Thyroid gland (tissue), 4 donors: ENCODE data around the gene ACOX3. TPM values are rescaled to one million over a fixed set of nuclear protein-coding genes. Genes with fewer than 3 reads are reported as not detected.
A peak's percentile ranks its signal among the peaks of the same experiment; 100 is the strongest.

ENCODE experiments used
- DNase-seq, 2 donors: peaks; one replicate each; pipeline ENCODE4 v3.0.0-alpha.2; 2019
- H3K27ac ChIP-seq, 3 donors: fragments of 200-600 bp; sonication (generic); 1 replicate in 2 of 3; 2 replicates in 1 of 3; pipeline ENCODE4 v1.5.1; 2016 to 2019; ENCODE audit warnings: mild to moderate bottlenecking in 1 of 3, moderate library complexity in 1 of 3
- H3K27me3 ChIP-seq: fragments of 200-600 bp; sonication (generic); one replicate; pipeline ENCODE4 v1.5.1; 2019
- H3K36me3 ChIP-seq, 2 donors: fragments of 200-600 bp; sonication (generic); one replicate each; pipeline ENCODE4 v1.5.1; 2016 to 2019
- H3K4me1 ChIP-seq, 2 donors: fragments of 200-600 bp; sonication (generic); one replicate each; pipeline ENCODE4 v1.5.1; 2017 to 2019
- H3K4me3 ChIP-seq, 3 donors: fragments of 200-600 bp; sonication (generic); replicated peaks in 1 of 3; 1 replicate in 2 of 3; 2 replicates in 1 of 3; pipeline ENCODE4 v1.5.1; 2016; ENCODE audit warnings: mild to moderate bottlenecking in 1 of 3
- H3K9me3 ChIP-seq: fragments of 200-600 bp; sonication (generic); one replicate; pipeline ENCODE4 v1.5.1; 2017
- POLR2A ChIP-seq, 2 donors: fragments of 450-650 bp; IDR thresholded peaks; one replicate each; pipeline ENCODE4 v1.6.1; 2017; ENCODE audit warnings: antibody characterized with exemption in 2 of 2, mild to moderate bottlenecking in 2 of 2, moderate library complexity in 1 of 2
- WGBS, 2 donors: methylation state at CpG; one replicate each; pipeline ENCODE4 v1.1.5; 2017; 5-methylcytosine and 5-hydroxymethylcytosine counted together
- intact Hi-C: fragments of 100-400 bp; cut with DNase I; formaldehyde crosslinking; loops from one replicate; pipeline ENCODE4 v1.15.1; 2023
- total RNA-seq, 4 donors: library from RNA; depleted of rRNA; stranded (reverse); fragments of >200 nt; gene quantifications; one replicate each; pipeline ENCODE4 v1.2.3, GENCODE V29; 2016
- TF ChIP-seq, protein P1 (sequence below), 6 experiments: fragments of 200-600 bp in 3 of 6; fragments of 450-650 bp in 3 of 6; sonication (generic) in 3 of 6; IDR thresholded peaks; one replicate each; pipeline ENCODE4 v1.5.1; 2016 to 2019; ENCODE audit warnings: antibody characterized with exemption in 6 of 6, mild to moderate bottlenecking in 2 of 6, inconsistent platforms in 1 of 6, moderate library complexity in 1 of 6

ACOX3 gene
- total RNA-seq, 4 donors from 2014 or later: 28.2 to 61.8 (median 47.7) TPM

- no peak for DNase-seq
- Histone ChIP-seq H3K27ac (no peak overlapping the region), H3K4me3 (no peak overlapping the region), H3K36me3 (peaks cover 27 to 41% of the 10 kb centered on the region in 2 donors), H3K4me1 (no peaks in the 10 kb centered on the region), H3K9me3 (no peaks in the 10 kb centered on the region), H3K27me3 (no peaks in the 10 kb centered on the region)
- intact Hi-C loops: no loop called here
- 89 to 95% methylated on average over 13 of the region's 13 CpGs for WGBS, 2 donors
- TF ChIP-seq POLR2A (IDR thresholded peaks at IDR 0.05): no peak
- TF ChIP-seq, protein P1, sequence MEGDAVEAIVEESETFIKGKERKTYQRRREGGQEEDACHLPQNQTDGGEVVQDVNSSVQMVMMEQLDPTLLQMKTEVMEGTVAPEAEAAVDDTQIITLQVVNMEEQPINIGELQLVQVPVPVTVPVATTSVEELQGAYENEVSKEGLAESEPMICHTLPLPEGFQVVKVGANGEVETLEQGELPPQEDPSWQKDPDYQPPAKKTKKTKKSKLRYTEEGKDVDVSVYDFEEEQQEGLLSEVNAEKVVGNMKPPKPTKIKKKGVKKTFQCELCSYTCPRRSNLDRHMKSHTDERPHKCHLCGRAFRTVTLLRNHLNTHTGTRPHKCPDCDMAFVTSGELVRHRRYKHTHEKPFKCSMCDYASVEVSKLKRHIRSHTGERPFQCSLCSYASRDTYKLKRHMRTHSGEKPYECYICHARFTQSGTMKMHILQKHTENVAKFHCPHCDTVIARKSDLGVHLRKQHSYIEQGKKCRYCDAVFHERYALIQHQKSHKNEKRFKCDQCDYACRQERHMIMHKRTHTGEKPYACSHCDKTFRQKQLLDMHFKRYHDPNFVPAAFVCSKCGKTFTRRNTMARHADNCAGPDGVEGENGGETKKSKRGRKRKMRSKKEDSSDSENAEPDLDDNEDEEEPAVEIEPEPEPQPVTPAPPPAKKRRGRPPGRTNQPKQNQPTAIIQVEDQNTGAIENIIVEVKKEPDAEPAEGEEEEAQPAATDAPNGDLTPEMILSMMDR (IDR thresholded peaks at IDR 0.05): no peak
These were observed 29.0 kb downstream of the ACOX3 start for GRCh38 chr4:8411351-8412180.

DNA sequence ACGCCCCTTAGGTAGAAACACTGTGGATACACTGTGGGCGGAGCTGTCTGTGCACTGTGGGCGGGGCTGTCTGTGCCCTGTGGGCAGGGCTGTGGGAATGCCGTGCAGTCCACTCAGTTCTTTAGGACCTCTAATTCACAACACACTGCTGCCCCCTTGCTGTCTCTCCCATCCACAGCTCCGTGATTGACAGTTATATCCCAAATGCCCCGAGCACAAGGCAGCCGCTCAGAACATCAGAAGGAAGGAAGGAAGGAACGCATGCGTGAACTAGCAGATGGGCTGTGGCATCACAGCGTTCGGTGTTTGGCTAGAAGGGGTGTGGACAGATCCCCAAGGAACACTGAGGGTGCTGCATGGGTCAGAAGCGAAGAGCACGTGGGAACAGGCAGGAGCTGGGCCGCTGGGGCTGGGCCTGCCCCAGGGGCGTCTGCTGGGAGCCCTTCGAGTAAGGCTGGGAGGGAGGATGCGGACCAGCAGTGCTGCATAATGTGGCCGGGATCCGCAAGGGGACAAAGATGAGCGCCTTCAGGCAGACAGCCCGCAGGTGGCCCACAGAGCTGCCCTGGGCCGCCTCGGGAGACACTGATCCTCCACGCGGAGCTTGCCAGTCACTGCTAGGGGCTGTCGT lies 29.8 kb downstream of the ACOX3 start:
- Histone ChIP-seq H3K27me3 (no peaks in the 10 kb centered on the region), H3K4me1 (no peaks in the 10 kb centered on the region), H3K4me3 (no peak overlapping the region), H3K27ac (no peak overlapping the region), H3K9me3 (no peaks in the 10 kb centered on the region), H3K36me3 (peaks cover 30 to 38% of the 10 kb centered on the region in 2 donors)
- TF ChIP-seq, protein P1 (IDR thresholded peaks at IDR 0.05): peak in 1 of 6 experiments; percentile 23
- TF ChIP-seq POLR2A (IDR thresholded peaks at IDR 0.05): no peak
- DNase-seq: peak in 1 of 2 donors; percentile 36
- WGBS, 2 donors: 76 to 79% methylated on average over 25 to 26 of the region's 26 CpGs
- intact Hi-C loops: no loop called here

DNA sequence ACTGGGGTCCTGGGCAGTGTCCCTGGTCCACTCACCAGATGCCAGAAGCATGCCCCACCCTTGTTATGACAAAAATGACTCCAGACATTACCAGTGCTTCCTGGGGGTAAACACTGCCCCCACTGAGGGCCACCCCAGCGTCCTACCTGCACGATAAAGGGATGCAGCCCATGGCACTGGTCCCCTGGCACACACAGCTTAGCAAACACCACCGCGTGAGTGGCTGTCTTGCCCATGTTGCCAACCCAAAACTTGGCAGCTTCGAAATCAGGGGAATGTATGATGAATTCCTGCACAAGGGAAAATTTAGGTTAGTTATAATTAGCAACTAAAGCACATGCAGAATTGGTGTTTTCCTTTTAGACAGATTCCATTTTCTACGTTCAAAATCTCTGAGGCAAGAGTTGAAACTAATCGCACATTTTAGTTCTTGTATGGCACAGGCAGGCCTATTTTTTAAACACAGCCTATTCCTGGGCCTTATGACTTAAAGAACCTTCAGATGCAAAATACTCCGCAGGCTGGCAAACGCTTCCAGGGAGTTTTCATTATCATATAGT lies 30.4 kb downstream of the ACOX3 start:
- TF ChIP-seq POLR2A (IDR thresholded peaks at IDR 0.05): no peak
- TF ChIP-seq, protein P1 (IDR thresholded peaks at IDR 0.05): no peak
- no peak for DNase-seq
- Histone ChIP-seq H3K27me3 (no peaks in the 10 kb centered on the region), H3K36me3 (peaks cover 34 to 39% of the 10 kb centered on the region in 2 donors), H3K4me1 (no peaks in the 10 kb centered on the region), H3K4me3 (no peak overlapping the region), H3K9me3 (no peaks in the 10 kb centered on the region), H3K27ac (no peak overlapping the region)
- intact Hi-C loops: no loop called here
- 90 to 91% methylated on average over 8 to 9 of the region's 9 CpGs for WGBS, 2 donors

GRCh38 chr4:8409264-8410065 lies 31.1 kb downstream of the ACOX3 start:
- peaks cover 29 to 37% of the 10 kb centered on the region in 2 donors for H3K36me3 ChIP-seq
- no peaks in the 10 kb centered on the region for H3K4me1 ChIP-seq
- intact Hi-C loops: loop anchor here (5.0 to 10.0 kb wide), 2 partner anchors 95 to 147 kb away; no protein-coding TSS in a partner anchor
- WGBS, 2 donors: 83 to 90% methylated on average over 15 of the region's 17 CpGs
- H3K4me3 ChIP-seq: no peak overlapping the region
- no peaks in the 10 kb centered on the region for H3K9me3 ChIP-seq
- H3K27ac ChIP-seq: no peak overlapping the region
- TF ChIP-seq, protein P1 (IDR thresholded peaks at IDR 0.05): no peak
- no peak for TF ChIP-seq POLR2A (IDR thresholded peaks at IDR 0.05)
- no peaks in the 10 kb centered on the region for H3K27me3 ChIP-seq
- no peak for DNase-seq
